Right lobe of liver (tissue), 4 donors: ENCODE results near the gene EIPR1.

Experiments used
- CTCF ChIP-seq, 4 donors: fragments of 200-600 bp in 3 of 4; fragments of 450-650 bp in 1 of 4; IDR thresholded peaks; one replicate each; pipeline versions ENCODE4 v1.5.1 to v1.8.0; 2016 to 2022; ENCODE audit warnings: antibody characterized with exemption in 4 of 4, mild to moderate bottlenecking in 2 of 4
- POLR2A ChIP-seq: fragments of 450-650 bp; IDR thresholded peaks from one replicate; pipeline ENCODE4 v1.6.1; 2017; ENCODE audit warnings: antibody characterized with exemption, mild to moderate bottlenecking
- donor health status: DM: no; HTN: no; CAD: no.
- donor health status: DM: no; HTN: no; CAD: no.
- donor health status: DM: no; HTN: yes; CAD: no.

DNA sequence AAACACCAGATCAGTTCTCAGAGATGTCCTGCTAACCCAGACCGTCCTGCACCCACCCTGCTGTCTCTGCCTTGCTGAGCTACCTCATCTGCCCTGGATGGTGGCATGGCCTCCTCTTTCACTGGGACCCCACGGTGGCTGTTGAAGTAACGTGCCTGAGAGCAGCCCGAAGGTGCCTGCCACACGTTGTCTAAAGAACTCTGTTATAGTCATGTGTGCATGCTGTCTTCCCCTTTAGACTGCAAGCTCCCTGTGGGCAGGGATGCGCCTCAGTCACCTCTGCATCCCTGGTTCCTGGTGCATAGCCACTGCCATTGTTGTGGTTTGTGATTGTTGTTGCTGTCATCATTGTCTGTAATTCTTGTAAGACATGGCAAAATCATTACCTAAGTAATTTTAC is 235.9 kb downstream of the EIPR1 start:
- no peak for TF ChIP-seq CTCF (IDR thresholded peaks at IDR 0.05)
- TF ChIP-seq POLR2A = no peak
